HepG2 (cell line): ENCODE measurements around the gene LRRC4C. TPM values are rescaled to one million over a fixed set of nuclear protein-coding genes. Genes with fewer than 3 reads are reported as not detected.

ENCODE experiments used
- ATAC-seq: fragments of 200-7000 bp; cut with Tn5 transposase; 3 replicates; pipeline ENCODE4 v1.9.1; 2020; ENCODE audit warnings: mild to moderate bottlenecking, moderate library complexity
- BruUV-seq: library from RNA; stranded (reverse); fragments of 400-500 nt; replicated peaks from 2 replicates; lab custom pipeline; 2021; lab: Mats Ljungman, UMichigan
- CTCF ChIA-PET: fragments of 300-600 bp; formaldehyde crosslinking; extraction: SDS; loops from one replicate; lab custom pipeline; 2021; ENCODE audit warnings: low total read pairs, inconsistent platforms, low intra/inter-chr PET ratio; lab: Yijun Ruan, JAX
- POLR2A ChIA-PET: fragments of 350-600 bp; sonication (Branson Sonifier 250); formaldehyde crosslinking; loops from one replicate; lab custom pipeline; 2020; ENCODE audit warnings: antibody characterized with exemption, inconsistent platforms; lab: Yijun Ruan, JAX
- DNase-seq: peaks from one replicate; pipeline ENCODE4 v3.0.0-alpha.2; 2015; ENCODE audit warnings: low spot score
- FAIRE-seq: peaks from 3 replicates; lab custom pipeline; 2011; peaks lifted over from hg19 to GRCh38; lab: Jason Lieb, UNC
- H2AFZ ChIP-seq: one replicate; pipeline ENCODE4 v1.6.1; 2011; ENCODE audit warnings: low read length, inconsistent platforms
- H3K27ac ChIP-seq: fragments of 300-600 bp; 3 replicates; pipeline ENCODE4 v1.8.0; 2011; ENCODE audit warnings: mixed run types, mild to moderate bottlenecking, mixed read lengths, low read length, inconsistent platforms; ENCODE audit not compliant: insufficient read depth; ENCODE audit errors: extremely low read length
- H3K27me3 ChIP-seq, 2 experiments: fragments of 200-600 bp in 1 of 2; 2 replicates in 1 of 2; 3 replicates in 1 of 2; pipeline versions ENCODE4 v1.6.0 to v1.8.0; 2011; ENCODE audit warnings: low read length in 2 of 2, mild to moderate bottlenecking in 2 of 2, moderate library complexity in 2 of 2, inconsistent platforms in 1 of 2; ENCODE audit not compliant: insufficient read depth in 2 of 2, control insufficient read depth in 1 of 2
- H3K36me3 ChIP-seq, 2 experiments: fragments of 200-600 bp in 1 of 2; replicated peaks in 1 of 2; 2 replicates in 1 of 2; 3 replicates in 1 of 2; pipeline versions ENCODE4 v1.5.1 to v1.8.0; 2011; ENCODE audit warnings: low read length in 2 of 2, inconsistent platforms in 1 of 2; ENCODE audit not compliant: insufficient read depth in 2 of 2, control insufficient read depth in 1 of 2
- H3K4me1 ChIP-seq: 2 replicates; pipeline ENCODE4 v1.5.1; 2012; ENCODE audit warnings: low read length, inconsistent platforms; ENCODE audit not compliant: insufficient read depth
- H3K4me2 ChIP-seq: 2 replicates; pipeline ENCODE4 v1.6.0; 2011; ENCODE audit warnings: low read depth, low read length, inconsistent platforms
- H3K4me3 ChIP-seq, 3 experiments: fragments of 200-600 bp in 1 of 3; sonication (generic), shearing (Covaris generic) in 1 of 3; replicated peaks in 1 of 3; 2 replicates each; pipeline ENCODE4 v1.5.1; 2011 to 2016; ENCODE audit warnings: low read length in 3 of 3, inconsistent platforms in 2 of 3, low read depth in 2 of 3, mild to moderate bottlenecking in 2 of 3, control low read depth in 1 of 3, mixed read lengths in 1 of 3; ENCODE audit not compliant: insufficient read depth in 1 of 3
- H3K79me2 ChIP-seq: one replicate; pipeline ENCODE4 v1.6.1; 2011; ENCODE audit warnings: low read length, inconsistent platforms; ENCODE audit not compliant: insufficient read depth
- H3K9ac ChIP-seq: 2 replicates; pipeline ENCODE4 v1.6.0; 2011; ENCODE audit warnings: mild to moderate bottlenecking, low read depth, low read length, inconsistent platforms; ENCODE audit not compliant: insufficient read depth
- H3K9me3 ChIP-seq: 2 replicates; pipeline ENCODE4 v1.5.1; 2012; ENCODE audit warnings: mild to moderate bottlenecking, low read length
- H4K20me1 ChIP-seq: 2 replicates; pipeline ENCODE4 v1.6.0; 2011; ENCODE audit warnings: inconsistent platforms, mild to moderate bottlenecking, low read length, moderate library complexity; ENCODE audit not compliant: insufficient read depth
- ERF ChIP-seq: IDR thresholded peaks from 2 replicates; pipeline ENCODE4 v1.6.1; 2018; ENCODE audit warnings: missing biosample characterization, missing genetic modification reagents
- KLF12 ChIP-seq: sonication (generic); formaldehyde crosslinking; IDR thresholded peaks from 2 replicates; pipeline ENCODE4 v1.4.0; 2020; ENCODE audit warnings: missing genetic modification reagents, borderline replicate concordance
- RORA ChIP-seq: sonication (generic); formaldehyde crosslinking; IDR thresholded peaks from 2 replicates; pipeline ENCODE4 v1.5.0; 2020; ENCODE audit warnings: mild to moderate bottlenecking, missing genetic modification reagents, moderate library complexity
- ZBED4 ChIP-seq: sonication (generic); formaldehyde crosslinking; IDR thresholded peaks from 2 replicates; pipeline ENCODE4 v1.4.0; 2020; ENCODE audit warnings: missing genetic modification reagents, borderline replicate concordance
- ZBTB8A ChIP-seq: sonication (generic); formaldehyde crosslinking; IDR thresholded peaks from 2 replicates; pipeline ENCODE4 v1.4.0; 2020; ENCODE audit warnings: mild to moderate bottlenecking, low read depth, missing genetic modification reagents, borderline replicate concordance
- ZFAT ChIP-seq: sonication (generic); formaldehyde crosslinking; conservative IDR thresholded peaks from 2 replicates; pipeline ENCODE4 v1.8.1; 2023; ENCODE audit warnings: missing genetic modification reagents, inconsistent platforms
- ZFP82 ChIP-seq: sonication (generic); formaldehyde crosslinking; IDR thresholded peaks from 2 replicates; pipeline ENCODE4 v1.5.1; 2020; ENCODE audit warnings: mild to moderate bottlenecking, missing genetic modification reagents, borderline replicate concordance
- ZNF770 ChIP-seq: sonication (generic); formaldehyde crosslinking; IDR thresholded peaks from 2 replicates; pipeline ENCODE4 v1.5.0; 2020; ENCODE audit warnings: mild to moderate bottlenecking, missing genetic modification reagents
- ZNF878 ChIP-seq: sonication (generic); formaldehyde crosslinking; IDR thresholded peaks from 2 replicates; pipeline ENCODE4 v1.8.1; 2023; ENCODE audit warnings: mild to moderate bottlenecking, missing genetic modification reagents, moderate library complexity
- WGBS: methylation state at CpG from one replicate; pipeline ENCODE4 v1.1.6; 2017; ENCODE audit warnings: low lambda C conversion rate; 5-methylcytosine and 5-hydroxymethylcytosine counted together
- in situ Hi-C: cut with HindIII; loops from 2 replicates; pipeline ENCODE4 v1.10.0; 2017; ENCODE audit warnings: low pct_unique_long_range_greater_than_20kb; ENCODE audit not compliant: extremely low pct_ligation_motif_present
- intact Hi-C: fragments of 100-400 bp; cut with micrococcal nuclease; formaldehyde crosslinking; loops from one replicate; pipeline ENCODE4 v1.10.0; 2022; ENCODE audit not compliant: unreplicated experiment
- polyA plus RNA-seq, 8 experiments: library from polyadenylated mRNA; depleted of rRNA in 3 of 8; stranded (reverse) in 7 of 8; unstranded in 1 of 8; fragments of >200 nt; fragmentation: Illumina TruSeq in 4 of 8; extraction: Trizol in 4 of 8; gene quantifications; 2 replicates each; pipeline versions ENCODE4 v1.2.1 to v1.2.3, GENCODE V29; 2011 to 2016; ENCODE audit warnings: low read depth in 4 of 8, missing spikeins in 1 of 8, mixed read lengths in 1 of 8; ENCODE audit not compliant: insufficient read depth in 1 of 8
- total RNA-seq, 5 experiments: library from RNA; depleted of rRNA; stranded (reverse); fragments of >200 nt; fragmentation: Illumina TruSeq; extraction: Trizol; gene quantifications; 2 replicates each; pipeline ENCODE4 v1.2.3, GENCODE V29; 2016; ENCODE audit warnings: low read depth in 1 of 5

The LRRC4C gene
- total and polyA plus RNA-seq, 2 of the 13 experiments (the other 11 are each of a cell fraction or from before 2014, with no cell fraction given) = not detected

GRCh38 chr11:40149721-40150120 lies 1309.7 kb downstream of the LRRC4C start (continued):
- no peak for TF ChIP-seq ZFP82 (CRISPR knock-in tag)

DNA sequence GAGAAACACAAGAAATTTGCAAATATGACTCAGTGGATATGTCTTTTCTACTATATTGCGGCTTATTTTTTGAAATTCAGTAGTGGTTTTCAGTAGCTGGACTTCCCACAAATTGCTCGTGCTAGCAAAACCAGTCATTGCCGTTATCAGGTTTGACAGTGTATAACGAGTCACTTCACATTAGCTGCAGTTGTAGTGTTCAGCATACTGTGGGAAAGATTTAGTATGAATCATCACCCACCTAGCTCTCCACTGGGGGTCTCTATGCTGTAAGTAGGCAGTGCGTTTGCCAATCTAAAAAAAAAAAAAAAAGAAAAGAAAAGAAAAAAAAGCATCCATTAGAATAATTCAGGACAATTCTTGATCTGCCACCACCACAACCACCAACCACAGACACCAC lies 1318.9 kb downstream of the LRRC4C start:
- Histone ChIP-seq H3K9ac (no peak overlapping the region), H2AFZ (no peak overlapping the region), H3K4me2 (no peak overlapping the region), H3K9me3 (no peaks in the 10 kb centered on the region), H3K36me3 (no peaks in the 10 kb centered on the region), H4K20me1 (no peaks in the 10 kb centered on the region), H3K27me3 (no peaks in the 10 kb centered on the region; a peak in 1 of 5 replicates), H3K4me3 (no peak overlapping the region), H3K79me2 (no peaks in the 10 kb centered on the region), H3K27ac (no peak overlapping the region), H3K4me1 (no peaks in the 10 kb centered on the region)
- BruUV-seq = no TSS peak
- ATAC-seq (no peak), DNase-seq (no peak), FAIRE-seq (no peak)
- CTCF ChIA-PET = no interaction called here
- in situ Hi-C loops = no loop called here
- intact Hi-C loops = no loop called here
- TF ChIP-seq ZBTB8A (CRISPR knock-in tag) (no peak), ZBED4 (CRISPR knock-in tag) (no peak), KLF12 (CRISPR knock-in tag) (no peak), ZFAT (CRISPR knock-in tag) (no peak), ZNF878 (no peak), ERF (no peak), RORA (CRISPR knock-in tag) (no peak), ZNF770 (CRISPR knock-in tag) (no peak)
- POLR2A ChIA-PET = no interaction called here
- WGBS = 18% methylated on average over 5 of the region's 5 CpGs
